HL-60 (cell line): ENCODE measurements around the gene ADGRL3.

ENCODE experiments used
- DNase-seq, 2 experiments: peaks; one replicate each; pipeline ENCODE4 v3.0.0-alpha.2; 2010 to 2020; ENCODE audit warnings: low read depth in 1 of 2, low spot score in 1 of 2
- H3K27ac ChIP-seq: fragments of 250-450 bp; sonication (Bioruptor Pico); replicated peaks from 2 replicates; pipeline ENCODE4 v1.5.1; 2020; ENCODE audit warnings: mild to moderate bottlenecking, moderate library complexity
- H3K27me3 ChIP-seq: fragments of 250-450 bp; sonication (Bioruptor Pico); 2 replicates; pipeline ENCODE4 v1.5.1; 2021; ENCODE audit warnings: mild to moderate bottlenecking, moderate library complexity; ENCODE audit not compliant: insufficient read depth, poor library complexity, severe bottlenecking
- H3K4me3 ChIP-seq: replicated peaks from 2 replicates; pipeline ENCODE4 v1.5.1; 2011; ENCODE audit warnings: mild to moderate bottlenecking, control low read depth, low read length; ENCODE audit not compliant: insufficient read depth
- GABPA ChIP-seq: IDR thresholded peaks from 2 replicates; pipeline ENCODE4 v1.6.1; 2012; ENCODE audit warnings: low read depth
- POLR2AphosphoS5 ChIP-seq: IDR thresholded peaks from 2 replicates; pipeline ENCODE4 v1.6.1; 2012; ENCODE audit warnings: low read depth
- SPI1 ChIP-seq: IDR thresholded peaks from 2 replicates; pipeline ENCODE4 v1.6.1; 2012; ENCODE audit warnings: low read depth, mild to moderate bottlenecking, borderline replicate concordance
- TF ChIP-seq, protein P1 (sequence below): IDR thresholded peaks from 2 replicates; pipeline ENCODE4 v1.6.1; 2012; ENCODE audit warnings: low read depth; ENCODE audit not compliant: insufficient replicate concordance
- TF ChIP-seq, protein P2 (sequence below): IDR thresholded peaks from one replicate; pipeline ENCODE4 v1.5.1; 2011; ENCODE audit warnings: low read length, control low read depth, inconsistent platforms; ENCODE audit not compliant: insufficient read depth

ADGRL3 gene

DNA sequence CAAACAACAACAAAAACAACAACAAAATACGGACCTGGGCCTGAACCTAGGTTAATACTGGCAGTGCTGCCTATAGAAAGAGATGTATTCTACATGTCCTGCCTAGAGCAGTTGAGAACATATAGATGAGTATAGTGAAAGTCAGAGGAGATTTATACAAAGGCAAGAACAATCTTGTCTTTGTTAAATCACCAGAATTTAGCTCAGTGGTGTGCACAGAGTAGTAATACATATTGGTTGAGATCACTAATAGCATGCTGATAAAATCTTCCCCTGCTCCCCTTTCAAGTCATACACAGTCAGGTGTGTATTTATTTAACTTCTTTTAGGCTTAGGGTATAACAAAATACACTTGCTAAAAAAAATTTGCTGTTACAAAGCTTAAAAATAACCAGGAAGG is 247.8 kb downstream of the ADGRL3 start:
- TF ChIP-seq, protein P1, sequence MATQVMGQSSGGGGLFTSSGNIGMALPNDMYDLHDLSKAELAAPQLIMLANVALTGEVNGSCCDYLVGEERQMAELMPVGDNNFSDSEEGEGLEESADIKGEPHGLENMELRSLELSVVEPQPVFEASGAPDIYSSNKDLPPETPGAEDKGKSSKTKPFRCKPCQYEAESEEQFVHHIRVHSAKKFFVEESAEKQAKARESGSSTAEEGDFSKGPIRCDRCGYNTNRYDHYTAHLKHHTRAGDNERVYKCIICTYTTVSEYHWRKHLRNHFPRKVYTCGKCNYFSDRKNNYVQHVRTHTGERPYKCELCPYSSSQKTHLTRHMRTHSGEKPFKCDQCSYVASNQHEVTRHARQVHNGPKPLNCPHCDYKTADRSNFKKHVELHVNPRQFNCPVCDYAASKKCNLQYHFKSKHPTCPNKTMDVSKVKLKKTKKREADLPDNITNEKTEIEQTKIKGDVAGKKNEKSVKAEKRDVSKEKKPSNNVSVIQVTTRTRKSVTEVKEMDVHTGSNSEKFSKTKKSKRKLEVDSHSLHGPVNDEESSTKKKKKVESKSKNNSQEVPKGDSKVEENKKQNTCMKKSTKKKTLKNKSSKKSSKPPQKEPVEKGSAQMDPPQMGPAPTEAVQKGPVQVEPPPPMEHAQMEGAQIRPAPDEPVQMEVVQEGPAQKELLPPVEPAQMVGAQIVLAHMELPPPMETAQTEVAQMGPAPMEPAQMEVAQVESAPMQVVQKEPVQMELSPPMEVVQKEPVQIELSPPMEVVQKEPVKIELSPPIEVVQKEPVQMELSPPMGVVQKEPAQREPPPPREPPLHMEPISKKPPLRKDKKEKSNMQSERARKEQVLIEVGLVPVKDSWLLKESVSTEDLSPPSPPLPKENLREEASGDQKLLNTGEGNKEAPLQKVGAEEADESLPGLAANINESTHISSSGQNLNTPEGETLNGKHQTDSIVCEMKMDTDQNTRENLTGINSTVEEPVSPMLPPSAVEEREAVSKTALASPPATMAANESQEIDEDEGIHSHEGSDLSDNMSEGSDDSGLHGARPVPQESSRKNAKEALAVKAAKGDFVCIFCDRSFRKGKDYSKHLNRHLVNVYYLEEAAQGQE = no peak
- TF ChIP-seq, protein P2, sequence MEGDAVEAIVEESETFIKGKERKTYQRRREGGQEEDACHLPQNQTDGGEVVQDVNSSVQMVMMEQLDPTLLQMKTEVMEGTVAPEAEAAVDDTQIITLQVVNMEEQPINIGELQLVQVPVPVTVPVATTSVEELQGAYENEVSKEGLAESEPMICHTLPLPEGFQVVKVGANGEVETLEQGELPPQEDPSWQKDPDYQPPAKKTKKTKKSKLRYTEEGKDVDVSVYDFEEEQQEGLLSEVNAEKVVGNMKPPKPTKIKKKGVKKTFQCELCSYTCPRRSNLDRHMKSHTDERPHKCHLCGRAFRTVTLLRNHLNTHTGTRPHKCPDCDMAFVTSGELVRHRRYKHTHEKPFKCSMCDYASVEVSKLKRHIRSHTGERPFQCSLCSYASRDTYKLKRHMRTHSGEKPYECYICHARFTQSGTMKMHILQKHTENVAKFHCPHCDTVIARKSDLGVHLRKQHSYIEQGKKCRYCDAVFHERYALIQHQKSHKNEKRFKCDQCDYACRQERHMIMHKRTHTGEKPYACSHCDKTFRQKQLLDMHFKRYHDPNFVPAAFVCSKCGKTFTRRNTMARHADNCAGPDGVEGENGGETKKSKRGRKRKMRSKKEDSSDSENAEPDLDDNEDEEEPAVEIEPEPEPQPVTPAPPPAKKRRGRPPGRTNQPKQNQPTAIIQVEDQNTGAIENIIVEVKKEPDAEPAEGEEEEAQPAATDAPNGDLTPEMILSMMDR = no peak
- no peak for TF ChIP-seq SPI1
- TF ChIP-seq POLR2AphosphoS5 = no peak
- no peak for TF ChIP-seq GABPA
- no peak overlapping the region for H3K4me3 ChIP-seq
- H3K27me3 ChIP-seq = no peaks in the 10 kb centered on the region
- no peak overlapping the region for H3K27ac ChIP-seq
- DNase-seq = no peak

DNA sequence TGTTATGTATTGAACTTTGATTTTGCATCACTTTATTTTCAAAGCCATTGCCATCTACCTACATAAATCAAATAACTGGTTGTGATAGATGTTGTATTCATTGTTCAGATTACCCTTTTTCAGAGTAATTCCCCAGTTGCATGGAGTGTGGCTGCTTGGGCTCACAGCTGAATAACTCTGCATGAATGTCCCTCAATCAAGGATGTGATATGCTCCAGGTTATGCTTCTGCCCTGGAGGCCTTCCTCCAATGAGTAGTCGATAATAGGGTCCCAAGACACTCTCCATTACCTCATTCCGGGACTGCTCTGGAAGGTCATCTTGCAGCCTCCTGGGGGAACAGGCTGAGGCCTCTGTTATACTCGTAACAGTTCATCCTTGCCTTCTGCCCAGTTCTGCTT is 251.8 kb downstream of the ADGRL3 start:
- DNase-seq = no peak
- TF ChIP-seq, protein P1 = no peak
- TF ChIP-seq POLR2AphosphoS5 = no peak
- TF ChIP-seq, protein P2 = no peak
- TF ChIP-seq SPI1 = no peak
- TF ChIP-seq GABPA = no peak
- no peaks in the 10 kb centered on the region for H3K27me3 ChIP-seq
- H3K27ac ChIP-seq = no peak overlapping the region
- H3K4me3 ChIP-seq = no peak overlapping the region

DNA sequence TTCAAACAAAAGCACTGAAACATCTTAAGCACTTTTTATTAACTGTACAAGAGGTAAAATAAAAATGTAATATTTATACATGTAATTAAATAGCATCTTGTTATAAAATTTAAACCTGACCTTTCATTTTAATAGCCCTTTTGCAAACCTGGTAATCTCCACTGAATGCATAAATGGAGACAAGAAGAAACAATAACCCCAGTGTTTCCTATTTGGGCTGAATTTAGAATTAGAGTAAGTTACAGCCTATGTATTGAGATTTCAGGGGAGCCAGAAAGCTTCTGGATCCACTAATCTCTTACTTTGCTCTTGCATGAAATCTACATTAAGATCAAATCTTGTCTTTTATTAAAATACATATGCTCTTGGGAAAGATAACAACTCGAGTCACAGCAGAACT is 261.8 kb downstream of the ADGRL3 start:
- no peak for TF ChIP-seq POLR2AphosphoS5
- TF ChIP-seq, protein P2 = no peak
- TF ChIP-seq, protein P1 = no peak
- TF ChIP-seq GABPA = no peak
- Histone ChIP-seq H3K27ac (no peak overlapping the region), H3K4me3 (no peak overlapping the region), H3K27me3 (no peaks in the 10 kb centered on the region)
- no peak for DNase-seq
